Muscle layer of duodenum (tissue), 2 donors: ENCODE data around the gene DGCR2.
"Not testable (repeated sequence)": the region's sequence is repeated elsewhere in the genome, so short reads cannot be mapped to it uniquely, and the experiment has no call there.

Source experiments
- H3K27ac ChIP-seq: one replicate; pipeline ENCODE4 v1.7.0; 2013; ENCODE audit warnings: mild to moderate bottlenecking, low read length
- H3K27me3 ChIP-seq: one replicate; pipeline ENCODE4 v1.7.0; 2013; ENCODE audit warnings: low read depth, mild to moderate bottlenecking, control low read depth, low read length
- H3K36me3 ChIP-seq, 2 donors: one replicate each; pipeline ENCODE4 v1.7.0; 2013; ENCODE audit warnings: low read length in 2 of 2, control low read depth in 1 of 2, mild to moderate bottlenecking in 1 of 2; ENCODE audit not compliant: insufficient read depth in 2 of 2, control insufficient read depth in 1 of 2
- H3K4me1 ChIP-seq, 2 donors: one replicate each; pipeline ENCODE4 v1.7.0; 2013; ENCODE audit warnings: low read length in 2 of 2, mild to moderate bottlenecking in 2 of 2, control low read depth in 1 of 2, moderate library complexity in 1 of 2; ENCODE audit not compliant: insufficient read depth in 2 of 2, control insufficient read depth in 1 of 2
- H3K4me3 ChIP-seq, 2 donors: one replicate each; pipeline ENCODE4 v1.7.0; 2013; ENCODE audit warnings: low read length in 2 of 2, low read depth in 1 of 2, mild to moderate bottlenecking in 1 of 2
- H3K9me3 ChIP-seq, 2 donors: one replicate each; pipeline ENCODE4 v1.7.0; 2013; ENCODE audit warnings: low read length in 2 of 2, control low read depth in 1 of 2, mild to moderate bottlenecking in 1 of 2; ENCODE audit not compliant: control insufficient read depth in 1 of 2
- donor health status: healthy.

Gene DGCR2

DNA sequence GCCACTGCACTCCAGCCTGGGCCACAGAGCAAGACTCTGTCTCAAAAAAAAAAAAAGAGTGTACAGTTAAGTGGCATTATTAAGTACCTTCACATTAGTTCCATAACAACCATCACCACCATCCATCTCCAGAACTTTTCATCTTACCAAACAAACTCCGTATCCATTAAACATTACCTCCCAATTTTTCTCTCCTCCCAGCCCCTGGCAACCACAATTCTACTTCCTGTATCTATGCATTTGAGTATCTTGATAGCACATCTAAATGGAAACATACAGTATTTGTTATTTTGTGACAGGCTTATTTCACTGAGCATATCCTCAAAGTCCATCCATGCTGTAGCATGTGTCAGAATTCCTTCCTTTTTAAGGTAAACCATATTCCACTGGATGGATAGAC is 46.8 kb downstream of the DGCR2 start:
- Histone ChIP-seq H3K9me3 (no peaks in the 10 kb centered on the region), H3K4me1 (peaks cover 0 to 3% of the 10 kb centered on the region in 2 donors), H3K4me3 (no peak overlapping the region), H3K36me3 (peaks cover 4 to 12% of the 10 kb centered on the region in 2 donors), H3K27ac (no peak overlapping the region), H3K27me3 (no peaks in the 10 kb centered on the region)

DNA sequence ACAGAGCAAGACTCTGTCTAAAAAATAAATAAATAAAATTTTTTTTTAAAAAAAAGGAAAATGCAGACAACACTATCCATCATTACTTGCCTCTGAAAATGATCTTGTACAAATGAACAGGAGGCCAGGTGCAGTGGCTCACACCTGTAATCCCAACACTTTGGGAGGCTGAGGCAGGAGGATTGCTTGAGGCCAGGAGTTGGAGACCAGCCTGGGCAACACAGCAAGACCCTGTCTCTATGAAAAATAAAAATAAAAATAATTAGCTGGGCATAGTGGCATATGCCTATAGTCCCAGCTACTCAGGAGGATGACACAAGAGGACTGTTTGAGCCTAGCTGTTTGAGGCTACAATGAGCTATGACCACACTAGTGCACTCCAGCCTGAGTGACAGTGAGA is 49.4 kb downstream of the DGCR2 start:
- not testable (repeated sequence) for H3K9me3 ChIP-seq, H3K27ac ChIP-seq, H3K4me3 ChIP-seq, H3K27me3 ChIP-seq, H3K4me1 ChIP-seq
- peaks cover 15 to 18% of the 10 kb centered on the region in 2 donors for H3K36me3 ChIP-seq

DNA sequence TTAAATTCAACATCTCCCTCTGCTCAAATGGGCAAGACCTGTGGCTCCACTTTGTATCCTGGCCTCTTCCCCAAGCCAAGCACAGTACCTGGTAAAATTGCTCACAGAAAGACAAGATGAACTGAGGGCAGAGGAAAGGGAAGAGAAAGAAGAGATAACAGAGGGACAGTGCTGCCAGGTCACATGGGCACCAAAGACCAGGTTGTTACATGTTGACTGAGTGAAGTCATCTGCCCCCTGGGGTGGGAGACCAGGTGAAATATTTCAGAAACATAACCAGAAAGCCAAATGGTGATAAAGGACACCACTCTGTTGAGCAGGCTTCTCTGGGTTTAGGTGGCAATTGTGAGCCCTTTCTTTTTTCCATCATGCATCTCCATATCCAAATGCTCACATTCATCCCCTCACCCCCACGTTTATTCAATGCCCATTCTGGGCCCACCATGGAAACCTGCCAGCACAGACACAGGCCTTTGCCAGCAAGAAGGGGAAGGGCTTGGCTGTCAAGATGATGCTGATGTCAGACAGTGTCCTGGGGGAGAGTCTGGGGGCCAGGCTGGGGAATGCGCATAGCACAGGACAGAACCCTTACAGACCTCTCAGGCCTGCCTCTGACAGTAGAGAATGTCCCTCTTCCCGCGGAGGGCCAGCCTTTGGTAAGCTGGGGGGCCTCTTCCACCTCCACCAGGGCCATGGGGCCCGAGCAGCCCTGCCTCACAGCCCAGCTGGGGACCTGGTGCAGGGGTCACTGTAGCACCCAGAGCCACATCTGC is 51.6 kb downstream of the DGCR2 start:
- H3K9me3 ChIP-seq: no peaks in the 10 kb centered on the region
- H3K27me3 ChIP-seq: no peaks in the 10 kb centered on the region
- H3K27ac ChIP-seq: no peak overlapping the region
- no peak overlapping the region for H3K4me3 ChIP-seq
- H3K36me3 ChIP-seq: peaks cover 23 to 34% of the 10 kb centered on the region in 2 donors
- H3K4me1 ChIP-seq: peaks cover 0 to 3% of the 10 kb centered on the region in 2 donors

DNA sequence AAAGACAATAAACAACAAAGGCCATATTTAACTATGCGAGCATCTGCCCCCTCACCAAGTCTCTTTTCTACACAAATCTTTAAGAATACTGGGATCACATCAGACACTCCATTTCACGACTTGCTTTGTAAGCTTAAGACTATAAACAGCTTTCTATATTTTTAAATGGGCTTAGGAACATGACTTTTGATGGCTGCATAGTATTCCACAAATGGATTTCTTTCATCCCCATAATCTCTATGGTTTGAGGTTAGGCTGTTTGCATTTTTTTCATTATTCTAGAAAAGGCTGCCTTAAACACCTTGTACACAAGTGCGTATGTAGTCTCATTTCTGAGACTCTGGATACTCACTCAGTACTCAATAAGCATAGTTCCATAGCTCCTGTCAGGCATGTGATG is 52.8 kb downstream of the DGCR2 start:
- no peak overlapping the region for H3K4me3 ChIP-seq
- H3K27ac ChIP-seq: no peak overlapping the region
- H3K4me1 ChIP-seq: peaks cover 0 to 3% of the 10 kb centered on the region in 2 donors
- no peaks in the 10 kb centered on the region for H3K27me3 ChIP-seq
- H3K9me3 ChIP-seq: no peaks in the 10 kb centered on the region
- peaks cover 32 to 44% of the 10 kb centered on the region in 2 donors for H3K36me3 ChIP-seq

DNA sequence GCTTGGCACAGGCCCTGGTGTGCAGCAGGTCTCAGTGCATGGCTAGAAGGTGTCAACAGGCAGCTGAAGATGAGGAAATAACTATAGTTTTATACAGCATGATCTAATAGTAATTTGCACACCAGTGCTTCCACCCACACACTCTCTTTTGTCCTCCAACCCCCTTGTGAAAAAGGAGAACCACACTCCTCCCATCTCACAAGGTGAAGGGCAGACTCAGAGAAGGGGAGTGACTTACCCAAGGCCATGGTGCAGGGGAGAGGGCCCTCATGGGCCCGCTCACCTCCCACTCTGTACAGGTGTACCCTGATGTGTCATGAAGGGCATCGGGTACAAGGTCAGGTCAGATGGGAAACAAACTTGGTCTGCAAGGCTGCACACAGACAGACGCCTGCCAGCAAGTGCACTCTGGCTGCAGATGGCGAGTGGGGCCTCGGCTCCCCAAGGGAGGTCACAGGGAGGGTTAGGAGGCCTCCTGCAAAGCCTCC is 53.4 kb downstream of the DGCR2 start:
- Histone ChIP-seq H3K27me3 (no peaks in the 10 kb centered on the region), H3K4me3 (no peak overlapping the region), H3K9me3 (no peaks in the 10 kb centered on the region), H3K36me3 (peaks cover 38 to 47% of the 10 kb centered on the region in 2 donors), H3K4me1 (peaks cover 0 to 2% of the 10 kb centered on the region in 2 donors), H3K27ac (no peak overlapping the region)

DNA sequence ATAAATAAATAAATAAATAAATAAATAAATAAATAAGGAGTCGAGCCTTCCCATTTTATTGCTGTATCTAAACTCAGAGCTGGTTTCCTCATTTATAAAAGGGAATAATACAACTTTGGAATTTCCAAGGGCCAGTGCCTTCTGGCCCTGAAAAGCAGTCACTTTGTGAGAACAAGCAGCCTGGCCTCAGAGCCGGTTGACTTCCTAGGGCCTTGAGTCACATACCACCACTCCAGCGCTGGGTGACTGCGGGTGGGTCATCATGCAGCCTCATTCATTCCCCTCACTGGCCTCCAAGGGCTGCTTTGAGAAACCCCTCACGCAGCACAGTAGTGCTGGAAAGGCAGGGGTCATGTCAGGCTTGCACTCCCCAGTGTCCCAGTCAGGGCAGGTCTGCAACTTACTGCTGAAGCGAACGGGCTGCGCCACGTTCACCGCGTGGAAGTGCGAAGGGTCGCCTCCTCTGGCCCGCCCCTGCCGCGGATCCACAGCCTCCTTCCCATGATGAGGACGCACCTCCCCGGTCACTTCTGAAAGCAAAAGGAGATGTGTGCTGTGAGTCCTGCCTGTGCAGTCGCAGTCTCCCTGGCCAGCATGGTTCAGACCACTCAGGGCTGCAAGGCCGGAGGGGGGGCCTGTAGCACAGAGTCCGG is 54.4 kb downstream of the DGCR2 start:
- peaks cover 43 to 56% of the 10 kb centered on the region in 2 donors for H3K36me3 ChIP-seq
- no peaks in the 10 kb centered on the region for H3K4me1 ChIP-seq
- no peaks in the 10 kb centered on the region for H3K9me3 ChIP-seq
- H3K27me3 ChIP-seq: no peaks in the 10 kb centered on the region
- H3K4me3 ChIP-seq: no peak overlapping the region
- H3K27ac ChIP-seq: no peak overlapping the region

DNA sequence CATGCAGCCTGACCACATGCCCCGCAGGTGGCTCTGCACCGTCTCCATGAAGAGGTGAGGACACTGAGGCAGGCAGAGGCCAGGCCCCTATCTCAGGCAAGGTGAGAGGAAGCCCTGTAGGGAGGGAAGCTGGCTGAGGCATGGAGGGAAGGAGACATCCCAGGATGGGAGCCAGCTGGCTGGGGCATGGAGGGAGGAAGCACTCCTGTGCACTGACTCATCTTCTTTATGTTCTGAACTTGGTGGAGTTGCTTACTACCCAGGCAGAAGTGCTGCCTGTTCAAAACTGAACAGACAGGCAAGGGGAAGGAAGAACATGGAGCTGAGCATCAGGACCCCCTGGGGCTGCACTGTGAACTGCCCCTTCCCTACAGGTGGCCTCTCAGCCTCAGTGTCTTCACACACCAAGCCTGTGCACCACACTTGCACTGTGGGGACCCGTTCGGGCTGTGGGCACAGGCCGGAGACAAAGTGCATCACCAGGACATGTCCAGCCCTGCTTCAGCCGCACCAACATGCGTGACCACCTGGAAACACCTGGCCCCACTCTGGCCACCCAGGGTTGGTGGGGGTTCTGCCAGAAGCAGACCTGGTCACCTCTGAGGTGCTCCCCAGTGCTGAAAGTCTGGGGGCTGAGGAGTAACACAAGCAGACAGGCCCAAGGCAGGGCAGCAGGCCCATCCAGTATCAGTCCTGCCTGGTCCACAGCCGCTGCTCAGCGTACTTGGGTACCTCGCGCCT is 55.5 kb downstream of the DGCR2 start:
- H3K27ac ChIP-seq: no peak overlapping the region
- no peak overlapping the region for H3K4me3 ChIP-seq
- H3K4me1 ChIP-seq: no peaks in the 10 kb centered on the region
- H3K27me3 ChIP-seq: no peaks in the 10 kb centered on the region
- H3K9me3 ChIP-seq: no peaks in the 10 kb centered on the region
- peaks cover 50 to 67% of the 10 kb centered on the region in 2 donors for H3K36me3 ChIP-seq

DNA sequence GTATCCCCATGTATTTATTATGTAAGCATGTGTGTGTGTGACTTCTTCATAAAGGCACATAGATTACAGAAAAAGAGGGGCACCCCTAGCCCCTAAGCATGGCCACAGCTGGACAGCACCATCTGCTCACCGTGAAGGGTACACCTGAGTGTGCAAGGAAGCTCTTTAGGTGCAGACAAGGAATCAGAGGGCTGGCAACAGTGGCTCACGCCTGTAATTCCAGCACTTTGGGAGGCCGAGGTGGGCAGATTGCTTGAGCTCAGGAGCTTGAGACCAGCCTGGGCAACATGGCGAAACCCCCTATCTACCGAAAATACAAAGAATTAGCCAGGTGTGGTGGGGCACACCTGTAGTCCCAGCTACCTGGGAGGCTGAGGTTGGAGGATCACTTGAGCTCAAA is 56.3 kb downstream of the DGCR2 start:
- Histone ChIP-seq H3K36me3 (peaks cover 51 to 73% of the 10 kb centered on the region in 2 donors), H3K4me1 (no peaks in the 10 kb centered on the region), H3K27me3 (no peaks in the 10 kb centered on the region), H3K9me3 (no peaks in the 10 kb centered on the region), H3K4me3 (no peak overlapping the region), H3K27ac (no peak overlapping the region)

DNA sequence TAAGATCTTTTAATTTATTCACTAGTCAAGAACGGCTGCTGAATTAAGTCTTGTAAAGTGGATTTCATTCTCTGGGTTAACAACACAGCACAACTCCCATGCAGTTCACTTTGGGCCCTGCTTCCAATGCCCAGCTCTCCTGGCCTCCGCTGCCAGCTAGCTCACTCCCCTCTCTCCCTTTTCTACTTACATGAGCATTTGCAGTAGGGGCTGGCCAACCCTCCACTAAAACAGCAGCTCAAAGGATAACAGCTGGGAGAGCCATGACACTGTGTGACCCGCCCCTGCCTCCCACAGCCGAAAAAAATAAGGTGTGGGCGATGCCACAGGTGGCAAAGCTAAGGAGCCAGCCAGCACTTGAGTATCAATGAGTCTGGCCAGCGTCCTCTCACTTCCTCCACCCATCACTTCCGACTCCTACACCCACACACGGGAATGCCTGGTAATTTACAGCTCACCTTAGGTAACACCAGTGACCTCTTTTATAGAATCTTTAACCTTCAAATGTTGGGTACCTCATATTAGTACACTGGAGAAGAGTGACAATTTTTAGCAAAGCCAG is 56.8 kb downstream of the DGCR2 start:
- no peak overlapping the region for H3K27ac ChIP-seq
- no peaks in the 10 kb centered on the region for H3K27me3 ChIP-seq
- H3K4me1 ChIP-seq: no peaks in the 10 kb centered on the region
- H3K36me3 ChIP-seq: peaks cover 57 to 78% of the 10 kb centered on the region in 2 donors
- no peaks in the 10 kb centered on the region for H3K9me3 ChIP-seq
- H3K4me3 ChIP-seq: no peak overlapping the region

DNA sequence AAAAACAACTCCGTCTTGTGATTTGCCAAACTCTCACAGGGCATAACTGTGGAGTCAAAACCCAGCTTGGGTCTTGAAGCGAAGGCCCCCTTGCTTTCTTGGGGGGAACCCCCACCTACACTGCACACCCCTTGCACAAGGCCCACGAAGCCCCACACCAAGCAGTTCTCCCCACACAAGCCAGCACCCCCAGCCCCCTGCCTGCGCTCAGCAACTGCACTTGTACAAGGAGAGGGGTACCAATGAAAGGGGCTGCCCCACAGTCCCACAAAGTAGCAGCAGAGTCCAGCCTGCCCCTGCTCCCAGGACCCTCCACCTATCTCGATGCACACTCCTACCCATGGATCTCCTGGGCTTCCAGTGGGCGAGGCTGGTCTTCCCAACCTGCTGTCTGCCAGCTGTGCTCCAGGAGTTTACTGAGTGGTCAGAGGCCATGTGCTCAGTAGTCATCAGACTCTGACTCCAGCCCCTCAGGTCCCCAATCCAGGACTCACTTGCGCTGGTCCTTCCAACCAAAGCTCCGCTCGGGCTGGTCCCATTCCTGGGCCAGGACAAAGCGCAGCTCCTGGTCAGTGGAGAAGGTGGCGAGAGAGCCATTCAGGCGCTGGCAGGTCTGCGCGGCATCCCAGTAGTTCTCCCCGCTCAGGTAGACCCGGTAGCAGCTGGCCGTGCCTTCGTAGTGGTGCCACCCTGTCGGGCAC is 57.7 kb downstream of the DGCR2 start:
- no peaks in the 10 kb centered on the region for H3K9me3 ChIP-seq
- no peaks in the 10 kb centered on the region for H3K4me1 ChIP-seq
- no peak overlapping the region for H3K27ac ChIP-seq
- peaks cover 59 to 86% of the 10 kb centered on the region in 2 donors for H3K36me3 ChIP-seq
- no peaks in the 10 kb centered on the region for H3K27me3 ChIP-seq
- H3K4me3 ChIP-seq: no peak overlapping the region
